GM19351 (cell line): ENCODE data around the gene ATAD3C.
"Not testable (repeated sequence)": the region's sequence is repeated elsewhere in the genome, so short reads cannot be mapped to it uniquely, and the experiment has no call there.

Experiments used
- ATAC-seq: cut with Tn5 transposase; IDR thresholded peaks from one replicate; pipeline ENCODE4 v1.9.1; 2021; ENCODE audit warnings: mild to moderate bottlenecking, moderate library complexity; ENCODE audit not compliant: unreplicated experiment

The ATAD3C gene

GRCh38 chr1:1418464-1419362 lies 30.8 kb upstream of the ATAD3C start:
- no peak for ATAC-seq

DNA sequence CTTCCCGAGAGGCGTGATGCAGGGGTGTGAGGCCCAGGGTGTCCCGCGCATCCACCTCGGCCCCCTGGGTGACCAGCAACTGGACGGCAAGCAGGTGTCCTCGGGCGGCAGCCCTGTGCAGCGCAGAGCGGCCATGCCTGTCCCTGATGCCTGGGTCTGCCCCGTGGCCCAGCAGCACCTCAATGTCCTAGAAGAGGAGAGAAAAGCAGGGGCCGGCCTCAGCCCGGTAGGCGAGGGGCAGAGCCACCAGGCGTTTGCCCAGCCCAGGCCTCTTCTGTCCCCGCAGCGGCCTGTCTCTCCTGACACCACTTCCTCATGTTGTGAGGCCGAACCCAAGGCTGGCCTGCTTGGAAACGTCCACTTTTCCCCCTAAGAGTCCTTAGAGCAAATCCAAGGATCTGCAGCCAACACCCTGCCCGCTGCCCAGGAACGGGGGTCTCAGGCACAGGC lies 30.1 kb upstream of the ATAD3C start:
- no peak for ATAC-seq

- no peak for ATAC-seq
Measured at GRCh38 chr1:1419813-1420653, 29.5 kb upstream of the ATAD3C start.

DNA sequence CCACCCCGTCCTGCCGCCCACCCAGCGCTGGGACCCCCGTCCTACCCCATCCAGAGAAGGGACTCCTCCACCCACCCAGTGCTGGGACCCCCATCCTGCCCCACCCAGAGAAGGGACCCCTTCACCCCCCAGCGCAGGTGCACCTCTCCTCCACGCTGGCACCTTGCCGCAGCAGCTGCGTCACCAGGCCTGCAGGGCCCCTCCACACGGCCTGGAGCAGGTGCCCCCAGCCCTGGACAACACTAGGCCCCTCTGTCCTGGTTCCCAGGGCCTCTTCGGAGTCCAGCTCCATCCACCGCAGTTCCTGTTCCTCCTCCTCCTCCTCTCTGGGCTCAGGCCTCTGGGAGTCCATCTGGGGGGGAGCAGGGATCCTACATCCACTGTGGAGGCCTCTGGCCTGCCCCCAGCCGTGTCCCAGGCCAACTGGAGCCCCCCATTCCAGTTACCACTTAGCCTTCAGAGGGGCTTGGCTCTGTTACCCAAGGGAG lies 28.8 kb upstream of the ATAD3C start:
- ATAC-seq, result no peak

DNA sequence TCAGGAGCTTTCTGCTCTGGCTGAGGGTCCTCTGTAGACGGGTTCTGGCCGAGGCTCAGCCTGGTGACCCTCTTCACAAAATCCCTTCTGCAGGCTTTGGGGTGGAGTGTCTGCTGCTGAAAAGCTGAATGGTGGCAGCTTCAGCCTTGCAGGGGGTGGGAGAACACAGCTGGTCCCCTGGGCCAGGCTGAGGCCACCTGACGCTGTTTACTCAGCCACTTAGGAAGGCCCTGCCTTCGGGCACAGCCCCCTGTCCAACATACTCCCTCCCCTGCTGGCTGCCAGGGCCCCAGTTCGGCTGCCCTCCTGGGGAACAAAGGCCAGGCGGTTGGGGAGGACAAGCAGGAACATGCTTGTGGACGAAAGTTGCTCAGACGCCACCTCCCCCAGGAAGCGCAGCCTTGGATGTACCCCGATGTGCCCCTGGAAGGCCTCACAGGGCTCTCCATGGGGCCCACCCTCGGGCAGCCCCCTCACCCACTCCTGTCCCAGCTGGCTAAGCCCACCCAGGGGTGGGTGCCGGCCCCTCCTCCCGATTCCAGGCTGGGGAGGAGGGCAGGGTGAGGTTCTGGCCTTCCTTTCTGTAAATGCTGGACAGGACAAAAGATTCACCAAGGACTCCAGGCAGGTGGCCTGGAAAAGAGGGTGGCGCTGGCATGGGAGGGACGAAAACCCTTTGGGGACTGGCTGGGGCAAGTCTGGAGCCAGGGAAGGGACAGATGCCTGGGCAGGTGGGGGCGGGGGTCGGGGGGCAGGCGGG lies 28.2 kb upstream of the ATAD3C start, which contains the start of gene ANKRD65:
Gene ANKRD65 (minus strand): TSS at position 130 of the 760 bp plus-strand sequence. CDS start 271 bp downstream, outside the sequence.
- ATAC-seq, result no peak

- ATAC-seq, result no peak
Measured at GRCh38 chr1:1421907-1422464, 27.5 kb upstream of the ATAD3C start.

DNA sequence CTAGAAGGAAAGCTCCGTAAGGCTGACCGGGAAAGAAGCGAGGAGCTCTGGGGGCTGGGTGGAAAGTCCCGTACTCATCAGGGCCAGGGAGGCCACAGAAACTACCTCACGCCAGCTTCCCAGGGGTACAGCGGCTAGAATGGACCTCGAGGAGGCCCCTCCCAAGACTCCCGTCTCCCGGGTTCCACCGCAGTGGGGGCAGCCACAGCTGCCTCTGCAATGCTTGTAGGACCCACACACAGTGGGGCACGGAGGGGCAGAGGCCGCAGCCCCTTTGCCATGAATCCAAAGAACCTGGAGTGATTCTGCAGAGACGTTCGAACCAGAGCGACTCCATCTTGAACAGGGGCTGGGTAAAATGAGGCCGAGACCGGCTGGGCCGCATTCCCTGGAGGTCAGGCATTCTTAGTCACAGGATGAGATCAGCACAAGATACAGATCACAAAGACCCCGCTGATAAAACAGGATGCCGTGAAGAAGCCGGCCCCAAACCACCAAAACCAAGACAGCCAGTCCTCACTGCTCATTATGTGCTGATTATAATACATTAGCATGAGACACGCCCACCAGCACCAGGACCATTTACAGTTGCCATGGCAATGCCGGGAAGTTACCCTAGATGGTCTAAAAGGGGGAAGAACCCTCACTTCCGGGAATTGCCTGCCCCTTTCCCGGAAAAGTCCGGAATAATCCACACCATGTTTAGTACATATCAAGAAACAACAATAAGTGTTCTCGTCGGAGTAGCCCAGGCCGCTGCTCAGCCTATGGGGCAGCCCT lies 26.8 kb upstream of the ATAD3C start:
- ATAC-seq, result no peak

- no peak for ATAC-seq
Measured at GRCh38 chr1:1423245-1423597, 26.3 kb upstream of the ATAD3C start.

- no peak for ATAC-seq
Measured at GRCh38 chr1:1424707-1425106, 24.8 kb upstream of the ATAD3C start.

DNA sequence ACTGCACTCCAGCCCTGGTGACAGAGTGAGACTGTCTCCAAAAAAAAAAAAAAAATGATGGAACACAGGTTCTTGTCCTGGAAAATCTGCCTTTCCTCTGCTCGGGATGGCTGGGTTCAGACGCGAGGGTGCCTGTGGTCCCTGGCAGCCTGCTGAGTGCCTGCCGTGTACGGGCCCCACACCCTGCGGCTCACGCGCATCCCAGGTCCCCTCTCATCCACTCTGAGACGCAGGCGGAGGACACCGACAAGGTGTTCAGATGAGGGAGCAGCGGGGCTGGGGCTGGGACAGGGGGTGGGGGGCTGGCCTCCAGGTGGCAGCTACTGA lies 24.1 kb upstream of the ATAD3C start:
- ATAC-seq, result no peak

DNA sequence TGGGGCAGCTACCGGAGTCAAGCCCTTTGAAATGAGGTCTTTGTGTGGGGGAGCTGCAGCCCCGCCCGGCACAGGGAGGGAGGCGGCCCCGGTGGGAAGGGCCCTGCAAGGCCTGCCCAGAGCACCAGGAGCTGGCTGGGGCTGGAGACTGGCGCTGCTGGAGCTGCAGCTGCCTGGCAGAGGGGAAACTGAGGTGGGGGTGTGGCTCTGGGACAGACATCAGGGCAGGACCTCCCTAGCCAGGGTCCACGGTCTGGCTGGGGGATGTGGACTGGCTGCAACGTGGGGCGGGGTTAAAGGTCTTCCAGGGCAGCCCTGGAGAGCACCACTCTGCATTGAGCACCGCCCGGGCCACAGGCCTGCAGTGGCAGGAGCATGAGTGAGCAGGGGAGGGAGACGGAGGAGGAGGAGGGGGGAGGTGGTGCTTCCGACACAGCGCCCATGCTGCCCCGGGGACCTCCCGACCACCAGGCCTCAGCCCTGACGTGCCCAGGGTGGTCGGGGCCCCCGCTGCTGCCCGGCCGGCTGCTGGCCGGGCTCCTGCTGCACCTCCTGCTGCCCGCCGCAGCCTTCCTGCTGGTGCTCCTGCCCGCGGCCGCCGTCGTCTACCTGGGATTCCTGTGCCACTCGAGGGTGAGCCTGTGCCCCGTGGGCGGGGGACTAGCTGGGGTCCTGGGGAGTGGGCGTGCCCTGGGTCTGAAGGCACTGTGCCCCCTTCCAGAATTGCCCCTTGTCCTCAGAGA lies 23.6 kb upstream of the ATAD3C start:
- no peak for ATAC-seq

DNA sequence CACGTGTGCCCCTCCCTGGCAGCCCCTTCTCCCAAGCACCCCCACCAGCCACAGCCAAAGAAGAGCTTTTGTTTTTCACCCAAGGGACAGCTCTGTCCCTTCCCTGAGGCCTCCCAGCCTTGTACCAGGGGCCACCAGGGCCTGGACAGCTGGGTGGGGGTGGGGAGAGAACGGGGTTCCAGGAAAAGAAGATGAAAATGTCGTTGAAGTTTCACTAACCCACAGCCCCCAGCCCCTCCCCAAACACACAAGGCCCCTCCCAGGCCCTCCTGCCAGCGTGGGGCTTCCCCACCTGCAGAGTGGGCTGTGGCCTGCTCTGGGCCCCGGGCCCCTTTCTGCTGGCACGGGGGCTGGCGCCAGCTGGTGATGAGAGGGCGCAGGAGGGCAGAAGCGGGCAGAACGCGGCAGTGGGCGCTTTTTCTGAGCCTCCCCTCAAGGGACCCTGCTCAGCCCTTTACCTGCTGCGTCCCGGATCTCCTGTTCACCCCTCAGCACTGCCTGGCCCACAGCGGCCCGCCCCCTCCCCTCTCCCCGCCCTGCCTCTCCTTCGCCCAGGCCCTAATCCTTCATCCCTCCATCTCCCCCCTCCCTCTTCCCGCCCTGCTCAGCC lies 22.9 kb upstream of the ATAD3C start:
- ATAC-seq, result no peak

GRCh38 chr1:1427106-1427819 lies 22.2 kb upstream of the ATAD3C start:
- no peak for ATAC-seq

- no peak for ATAC-seq
Measured at GRCh38 chr1:1427820-1428148, 21.7 kb upstream of the ATAD3C start.

DNA sequence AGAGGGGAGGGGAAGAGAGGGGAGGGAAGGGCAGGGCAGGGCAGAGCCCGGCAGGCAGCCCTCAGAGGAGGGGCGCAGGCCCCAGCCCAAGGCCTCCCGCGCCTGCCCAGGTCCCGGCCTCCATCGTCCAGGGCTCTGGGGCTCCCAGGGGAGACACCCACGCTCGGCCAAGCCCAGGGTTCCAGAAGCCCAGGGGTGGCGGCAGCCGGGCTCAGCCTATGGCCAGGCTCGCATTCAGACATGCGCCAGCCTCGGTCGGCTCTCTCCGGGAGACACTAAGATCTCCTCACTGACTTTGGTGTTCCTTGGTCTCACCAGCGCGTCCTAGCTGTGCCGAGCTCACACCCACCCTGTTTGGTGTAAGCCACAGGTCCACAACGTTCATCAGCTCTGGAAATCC lies 21.3 kb upstream of the ATAD3C start:
- no peak for ATAC-seq

- ATAC-seq, result not testable (repeated sequence)
Measured at GRCh38 chr1:1428967-1429366, 20.5 kb upstream of the ATAD3C start.

DNA sequence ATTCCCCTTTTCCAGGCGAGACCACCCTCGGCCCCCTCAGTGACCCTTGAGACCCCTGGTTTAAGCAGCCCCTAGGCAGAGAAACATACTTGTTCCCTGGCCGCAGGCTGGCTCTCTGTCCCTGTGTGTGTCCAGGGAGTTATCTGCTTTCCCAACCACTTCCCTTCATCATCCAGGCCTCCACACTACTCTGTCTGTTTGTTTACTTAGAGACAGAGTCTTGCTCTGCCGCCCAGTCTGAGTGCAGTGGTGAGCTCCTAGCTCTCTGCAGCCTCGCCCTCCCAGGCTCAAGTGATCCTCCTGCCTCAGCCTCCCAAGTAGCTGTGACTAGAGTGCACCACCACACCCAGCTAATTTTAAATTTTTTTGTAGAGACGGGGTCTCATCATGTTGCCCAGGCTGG lies 19.8 kb upstream of the ATAD3C start:
- no peak for ATAC-seq
